Measurements from ENCODE around the gene ANO3.

Gene ANO3

GRCh38 chr11:26655287-26655686 is 323.4 kb downstream of the ANO3 start:
- TF ChIP-seq TAF1 (IDR thresholded peaks at IDR 0.05; ENCODE audit: borderline replicate concordance, low read depth, low read length) (no peak), POLR2A (IDR thresholded peaks at IDR 0.05; ENCODE audit: low read depth, low read length) (no peak), POLR2AphosphoS5 (IDR thresholded peaks at IDR 0.05; ENCODE audit: low read depth, low read length) (no peak)
- DNase-seq (ENCODE audit: insufficient read length) = no peak
- FAIRE-seq = no peak

GRCh38 chr11:26662916-26663315 is 331.0 kb downstream of the ANO3 start:
- TF ChIP-seq TAF1 (IDR thresholded peaks at IDR 0.05; ENCODE audit: borderline replicate concordance, low read depth, low read length) (no peak), POLR2A (IDR thresholded peaks at IDR 0.05; ENCODE audit: low read depth, low read length) (no peak), POLR2AphosphoS5 (IDR thresholded peaks at IDR 0.05; ENCODE audit: low read depth, low read length) (no peak)
- DNase-seq (ENCODE audit: insufficient read length) = no peak
- FAIRE-seq = no peak

GRCh38 chr11:26665036-26665435 is 333.1 kb downstream of the ANO3 start:
- TF ChIP-seq POLR2A (IDR thresholded peaks at IDR 0.05; ENCODE audit: low read depth, low read length) = no peak
- no peak for TF ChIP-seq TAF1 (IDR thresholded peaks at IDR 0.05; ENCODE audit: borderline replicate concordance, low read depth, low read length)
- TF ChIP-seq POLR2AphosphoS5 (IDR thresholded peaks at IDR 0.05; ENCODE audit: low read depth, low read length) = no peak
- no peak for FAIRE-seq

DNA sequence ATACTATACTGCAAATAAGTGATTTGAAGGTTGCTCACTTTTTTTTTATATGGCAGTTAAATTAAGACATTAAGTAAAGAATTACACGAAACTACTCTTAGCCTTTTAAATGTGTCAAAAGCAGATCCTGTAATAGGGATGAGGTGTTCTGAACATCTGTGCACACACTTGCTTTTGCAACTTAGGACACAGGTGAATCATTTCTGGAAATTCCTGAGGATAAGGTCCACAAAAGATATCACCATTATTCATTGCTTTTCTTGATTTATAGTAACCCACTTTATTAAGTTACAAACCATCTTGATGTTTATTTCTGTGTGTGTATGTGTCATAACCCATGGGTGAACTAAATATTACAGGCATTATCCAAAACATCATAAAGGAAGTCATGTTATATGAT is 334.0 kb downstream of the ANO3 start:
- FAIRE-seq (peak; percentile 14), DNase-seq (ENCODE audit: insufficient read length) (no peak)
- TF ChIP-seq TAF1 (IDR thresholded peaks at IDR 0.05; ENCODE audit: borderline replicate concordance, low read depth, low read length) = no peak
- TF ChIP-seq POLR2AphosphoS5 (IDR thresholded peaks at IDR 0.05; ENCODE audit: low read depth, low read length) = no peak
- no peak for TF ChIP-seq POLR2A (IDR thresholded peaks at IDR 0.05; ENCODE audit: low read depth, low read length)

More at GRCh38 chr11:26665036-26665435, 333.1 kb downstream of the ANO3 start:
- DNase-seq (ENCODE audit: insufficient read length) = no peak

- DNase-seq (ENCODE audit: insufficient read length) (no peak), FAIRE-seq (peak; percentile 68)
- no peak for TF ChIP-seq POLR2A (IDR thresholded peaks at IDR 0.05; ENCODE audit: low read depth, low read length)
- no peak for TF ChIP-seq TAF1 (IDR thresholded peaks at IDR 0.05; ENCODE audit: borderline replicate concordance, low read depth, low read length)
- TF ChIP-seq POLR2AphosphoS5 (IDR thresholded peaks at IDR 0.05; ENCODE audit: low read depth, low read length) = no peak
These were observed 343.5 kb downstream of the ANO3 start for GRCh38 chr11:26675233-26675928.

DNA sequence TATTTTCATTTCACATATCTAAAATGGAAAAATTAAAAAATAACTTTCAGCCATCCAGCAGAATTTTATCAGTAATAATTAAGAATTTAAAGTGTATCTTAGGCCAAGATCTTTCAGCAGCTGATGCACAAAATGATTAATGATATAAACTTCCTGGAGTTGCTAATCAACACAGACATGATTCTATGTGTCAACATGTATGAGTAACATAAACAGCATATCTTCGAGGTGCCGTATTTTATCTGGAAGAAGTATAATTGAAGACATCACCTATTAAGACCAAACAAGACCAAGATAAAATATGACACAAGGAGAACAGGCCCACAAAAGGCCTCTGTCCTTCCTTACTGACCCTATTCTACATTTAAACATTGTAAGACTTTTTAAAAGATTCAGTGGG is 344.7 kb downstream of the ANO3 start:
- FAIRE-seq (peak; percentile 54), DNase-seq (ENCODE audit: insufficient read length) (no peak)
- TF ChIP-seq POLR2AphosphoS5 (IDR thresholded peaks at IDR 0.05; ENCODE audit: low read depth, low read length) (no peak), TAF1 (IDR thresholded peaks at IDR 0.05; ENCODE audit: borderline replicate concordance, low read depth, low read length) (no peak), POLR2A (IDR thresholded peaks at IDR 0.05; ENCODE audit: low read depth, low read length) (no peak)

DNA sequence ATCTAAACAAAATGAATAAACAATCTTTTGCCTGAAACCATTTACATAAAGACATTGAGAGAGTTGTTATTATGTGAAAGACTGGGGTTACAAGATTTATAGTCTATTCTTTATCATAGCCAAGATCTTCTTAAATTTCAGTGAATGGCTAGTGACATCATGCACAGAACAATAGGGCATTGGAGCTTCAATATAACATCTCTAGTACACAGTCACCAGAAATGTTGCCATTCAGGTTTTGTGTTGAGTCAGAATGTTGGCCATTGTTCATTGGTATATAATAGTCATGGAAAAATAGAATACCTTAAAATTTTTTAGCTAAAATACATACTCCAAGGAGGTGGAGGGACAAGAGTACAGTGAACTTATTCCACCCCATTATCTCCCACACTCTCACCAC is 345.6 kb downstream of the ANO3 start:
- FAIRE-seq (peak; percentile 27), DNase-seq (ENCODE audit: insufficient read length) (no peak)
- TF ChIP-seq TAF1 (IDR thresholded peaks at IDR 0.05; ENCODE audit: borderline replicate concordance, low read depth, low read length) = no peak

GRCh38 chr11:26687351-26687750 is 355.4 kb downstream of the ANO3 start:
- no peak for TF ChIP-seq POLR2A (IDR thresholded peaks at IDR 0.05; ENCODE audit: low read depth, low read length)
- no peak for TF ChIP-seq TAF1 (IDR thresholded peaks at IDR 0.05; ENCODE audit: borderline replicate concordance, low read depth, low read length)
- no peak for TF ChIP-seq POLR2AphosphoS5 (IDR thresholded peaks at IDR 0.05; ENCODE audit: low read depth, low read length)
- FAIRE-seq = no peak
- DNase-seq (ENCODE audit: insufficient read length) = no peak

GRCh38 chr11:26688701-26689100 is 356.8 kb downstream of the ANO3 start:
- FAIRE-seq (no peak), DNase-seq (ENCODE audit: insufficient read length) (no peak)
- TF ChIP-seq POLR2A (IDR thresholded peaks at IDR 0.05; ENCODE audit: low read depth, low read length) (no peak), POLR2AphosphoS5 (IDR thresholded peaks at IDR 0.05; ENCODE audit: low read depth, low read length) (no peak), TAF1 (IDR thresholded peaks at IDR 0.05; ENCODE audit: borderline replicate concordance, low read depth, low read length) (no peak)

DNA sequence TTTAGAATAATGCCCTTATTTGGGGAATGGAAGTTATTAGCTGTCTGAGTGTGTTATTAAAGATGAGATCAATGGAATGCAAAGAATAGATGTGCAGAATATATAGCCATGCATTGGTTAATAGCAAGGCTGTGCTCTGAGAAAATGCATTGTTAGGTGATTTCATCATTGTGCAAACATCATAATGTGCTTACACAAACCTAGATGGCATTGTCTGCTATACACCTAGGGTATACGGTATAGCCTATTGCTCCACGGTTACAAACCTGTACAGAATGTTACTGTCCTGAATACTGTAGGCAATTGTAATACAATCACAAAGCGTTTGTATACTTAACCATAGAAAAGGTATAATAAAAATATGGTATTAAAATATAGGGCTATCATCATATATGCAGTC is 364.4 kb downstream of the ANO3 start:
- TF ChIP-seq POLR2AphosphoS5 (IDR thresholded peaks at IDR 0.05; ENCODE audit: low read depth, low read length) = no peak
- no peak for TF ChIP-seq POLR2A (IDR thresholded peaks at IDR 0.05; ENCODE audit: low read depth, low read length)
- no peak for TF ChIP-seq TAF1 (IDR thresholded peaks at IDR 0.05; ENCODE audit: borderline replicate concordance, low read depth, low read length)
- no peak for DNase-seq (ENCODE audit: insufficient read length)
- no peak for FAIRE-seq

DNA sequence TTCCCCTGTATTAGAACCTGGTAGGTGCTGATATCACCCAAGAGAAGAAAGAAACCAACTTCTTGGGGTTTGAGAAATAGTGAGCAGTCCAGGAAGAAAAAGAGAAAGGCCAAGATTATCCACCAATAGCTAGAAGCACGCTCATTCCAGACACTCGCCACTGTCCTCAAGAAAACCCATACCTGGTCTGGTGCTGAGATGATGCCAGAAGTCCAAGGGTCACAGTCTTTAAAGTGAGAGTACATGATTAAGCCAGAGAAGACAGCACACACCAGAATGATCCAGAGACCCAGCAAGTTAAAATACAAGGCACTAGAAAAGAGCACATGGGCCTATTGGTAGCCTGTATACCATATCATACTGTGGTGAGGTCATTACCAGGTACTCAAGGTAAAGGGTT is 366.3 kb downstream of the ANO3 start:
- FAIRE-seq = no peak
- DNase-seq (ENCODE audit: insufficient read length) = no peak
- TF ChIP-seq POLR2AphosphoS5 (IDR thresholded peaks at IDR 0.05; ENCODE audit: low read depth, low read length) = no peak
- TF ChIP-seq POLR2A (IDR thresholded peaks at IDR 0.05; ENCODE audit: low read depth, low read length) = no peak
- no peak for TF ChIP-seq TAF1 (IDR thresholded peaks at IDR 0.05; ENCODE audit: borderline replicate concordance, low read depth, low read length)

DNA sequence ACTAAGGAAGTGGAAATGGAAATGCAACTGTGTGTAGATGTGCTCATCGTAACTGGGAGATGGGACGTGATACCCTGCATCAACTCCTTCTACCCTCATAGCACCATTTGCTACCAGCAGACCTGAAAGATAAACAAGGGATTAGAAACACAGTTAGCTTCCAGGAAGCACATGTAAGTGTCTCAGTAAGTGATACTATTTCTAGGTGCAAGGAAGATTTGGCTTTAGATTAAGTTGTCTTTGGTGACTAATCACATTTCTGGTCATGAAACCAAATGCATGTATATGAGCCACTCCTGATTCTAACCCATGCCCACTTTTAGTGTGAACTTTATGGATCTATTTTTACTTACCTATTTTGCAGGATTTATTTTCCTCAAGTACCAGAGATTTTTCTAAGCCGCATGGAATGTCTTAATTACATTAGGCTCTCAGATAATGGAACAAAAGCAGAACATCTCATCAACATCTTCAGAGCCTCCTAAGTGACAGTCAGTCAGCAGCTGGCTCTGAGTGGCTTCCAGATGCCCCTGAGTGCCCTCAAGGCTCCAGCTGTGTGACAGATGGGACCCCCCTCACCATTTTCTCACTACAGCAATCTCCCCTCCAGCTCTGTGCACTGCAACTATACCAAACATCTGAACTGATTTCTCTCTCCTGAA is 368.8 kb downstream of the ANO3 start:
- no peak for DNase-seq (ENCODE audit: insufficient read length)
- TF ChIP-seq POLR2A (IDR thresholded peaks at IDR 0.05; ENCODE audit: low read depth, low read length) (no peak), TAF1 (IDR thresholded peaks at IDR 0.05; ENCODE audit: borderline replicate concordance, low read depth, low read length) (no peak), POLR2AphosphoS5 (IDR thresholded peaks at IDR 0.05; ENCODE audit: low read depth, low read length) (no peak)
- FAIRE-seq = no peak

All from GM12892 (cell line).